Rectal smooth muscle tissue (tissue), 1 donor: ENCODE measurements around the gene CORO2A.

Experiments used
- H3K27ac ChIP-seq: one replicate; pipeline ENCODE4 v1.7.0; 2013; ENCODE audit warnings: low read depth, low read length, inconsistent platforms
- H3K27me3 ChIP-seq: one replicate; pipeline ENCODE4 v1.7.0; 2013; ENCODE audit warnings: low read length; ENCODE audit not compliant: control insufficient read depth, insufficient read depth
- H3K36me3 ChIP-seq: one replicate; pipeline ENCODE4 v1.7.0; 2013; ENCODE audit warnings: low read length; ENCODE audit not compliant: control insufficient read depth, insufficient read depth
- H3K4me1 ChIP-seq: one replicate; pipeline ENCODE4 v1.7.0; 2013; ENCODE audit warnings: low read length; ENCODE audit not compliant: control insufficient read depth, insufficient read depth
- H3K4me3 ChIP-seq: one replicate; pipeline ENCODE4 v1.7.0; 2013; ENCODE audit warnings: low read length
- H3K9ac ChIP-seq: one replicate; pipeline ENCODE4 v1.7.0; 2013; ENCODE audit warnings: low read length

The CORO2A gene

DNA sequence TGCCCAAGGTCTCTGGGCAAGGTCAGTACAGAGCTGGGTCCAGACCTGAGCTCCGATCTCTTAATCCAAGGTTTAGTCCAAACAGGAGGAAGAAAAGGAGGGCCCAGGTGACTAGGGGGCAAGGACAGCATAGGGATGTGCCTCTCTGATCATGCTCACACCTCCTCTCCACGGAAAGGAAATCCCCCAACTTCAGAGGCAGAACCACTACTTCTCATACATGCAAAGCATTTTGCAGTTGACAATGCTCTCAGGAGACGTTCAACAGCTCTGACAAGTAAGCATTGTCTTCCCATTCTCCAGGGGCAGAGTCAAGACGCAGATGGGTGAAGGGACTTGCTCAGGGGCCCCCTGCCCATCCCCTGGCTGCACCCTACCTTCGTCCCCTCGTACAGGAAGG, 8.7 kb upstream of the CORO2A start:
- Histone ChIP-seq H3K27me3 (no peaks in the 10 kb centered on the region), H3K4me1 (no peaks in the 10 kb centered on the region), H3K36me3 (no peaks in the 10 kb centered on the region), H3K4me3 (no peak overlapping the region), H3K9ac (no peak overlapping the region), H3K27ac (no peak overlapping the region)

DNA sequence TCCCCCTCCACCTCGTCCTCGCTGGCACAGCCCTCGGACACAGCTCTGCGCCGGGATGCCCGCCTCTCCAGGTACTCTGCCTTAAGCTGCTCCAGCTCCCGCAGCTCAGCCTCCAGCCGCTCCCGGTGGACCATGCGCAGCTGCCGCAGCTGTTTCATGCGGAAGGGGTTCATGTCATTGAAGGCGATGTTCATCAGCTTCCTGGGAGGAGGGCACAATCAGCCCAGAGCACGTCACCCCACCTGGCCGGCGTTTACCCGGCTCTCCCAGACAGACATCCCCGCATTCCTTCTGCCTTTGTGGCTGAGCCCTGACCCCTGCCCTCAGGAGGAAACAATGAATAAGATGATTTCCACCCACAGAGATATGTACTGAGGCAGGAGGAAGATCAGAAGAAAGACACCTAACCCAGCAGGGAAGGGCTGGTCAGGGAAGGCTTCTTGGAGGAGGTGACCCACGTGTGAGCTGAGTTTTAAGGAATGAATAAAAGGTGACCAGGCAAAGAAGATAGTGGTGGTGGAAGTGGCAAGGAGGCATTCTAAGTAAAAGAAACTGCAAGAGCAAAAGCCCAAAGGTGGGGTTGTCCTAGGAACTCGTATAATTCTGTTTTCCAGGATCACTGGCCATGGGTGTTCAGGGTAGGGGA, 7.1 kb upstream of the CORO2A start:
- no peak overlapping the region for H3K27ac ChIP-seq

DNA sequence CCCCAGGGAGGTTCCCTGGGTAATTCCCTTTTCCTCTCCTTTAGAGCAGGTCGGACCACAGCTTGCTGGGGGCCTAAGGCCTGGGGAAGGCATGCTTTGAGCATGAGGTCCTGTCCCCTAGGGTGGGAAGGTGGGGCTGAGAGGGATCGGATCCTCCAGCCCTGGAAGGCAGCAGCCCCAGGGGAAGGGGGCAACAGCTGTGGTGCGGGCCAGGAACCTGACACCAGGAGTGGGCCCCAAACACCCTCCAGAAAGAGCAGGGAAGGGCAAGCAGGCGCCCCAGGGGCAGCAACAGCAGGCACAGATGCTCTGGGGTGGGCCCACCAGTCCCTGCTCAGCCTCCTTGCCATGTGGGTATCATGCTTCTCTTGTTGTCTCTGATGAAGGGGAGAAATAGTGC, 3.2 kb upstream of the CORO2A start:
- Histone ChIP-seq H3K9ac (no peak overlapping the region), H3K4me1 (no peaks in the 10 kb centered on the region), H3K27ac (no peak overlapping the region), H3K27me3 (no peaks in the 10 kb centered on the region), H3K4me3 (no peak overlapping the region), H3K36me3 (no peaks in the 10 kb centered on the region)

More for the DNA sequence above, 7.1 kb upstream of the CORO2A start:
- Histone ChIP-seq H3K4me3 (no peak overlapping the region), H3K27me3 (no peaks in the 10 kb centered on the region), H3K36me3 (no peaks in the 10 kb centered on the region), H3K9ac (no peak overlapping the region), H3K4me1 (no peaks in the 10 kb centered on the region)

DNA sequence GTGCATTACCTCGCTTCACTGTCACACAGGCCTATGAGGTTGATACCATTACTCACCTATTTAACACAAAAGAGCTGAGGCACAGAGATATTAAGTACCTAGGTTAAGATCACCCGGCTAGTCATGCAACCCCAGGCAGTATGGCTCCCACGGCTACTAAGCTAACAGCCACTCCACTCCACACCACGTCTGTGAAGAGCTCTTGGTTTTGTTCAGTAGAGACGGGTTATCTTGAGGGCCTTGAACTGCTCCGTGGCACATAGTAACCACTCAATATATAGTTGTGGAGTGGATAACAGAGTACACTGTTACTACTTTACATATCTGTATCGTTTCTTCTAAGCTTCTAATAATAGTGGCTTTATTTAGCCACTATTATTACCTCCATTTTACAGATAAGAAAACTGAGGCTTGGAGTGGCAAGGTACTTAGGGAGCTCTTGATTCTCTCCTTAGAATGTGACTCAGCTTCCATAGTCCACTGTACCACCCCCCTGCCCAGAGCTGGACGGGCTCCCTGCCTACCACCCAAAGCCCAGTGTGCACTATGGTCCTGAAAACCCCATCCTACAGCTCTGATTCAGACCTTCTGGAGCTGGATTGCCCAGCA, 1.0 kb upstream of the CORO2A start:
- no peaks in the 10 kb centered on the region for H3K27me3 ChIP-seq
- H3K4me3 ChIP-seq = peak overlapping the region; percentile 88
- H3K4me1 ChIP-seq = no peaks in the 10 kb centered on the region
- no peak overlapping the region for H3K27ac ChIP-seq
- H3K36me3 ChIP-seq = no peaks in the 10 kb centered on the region
- H3K9ac ChIP-seq = peak overlapping the region; percentile 38

DNA sequence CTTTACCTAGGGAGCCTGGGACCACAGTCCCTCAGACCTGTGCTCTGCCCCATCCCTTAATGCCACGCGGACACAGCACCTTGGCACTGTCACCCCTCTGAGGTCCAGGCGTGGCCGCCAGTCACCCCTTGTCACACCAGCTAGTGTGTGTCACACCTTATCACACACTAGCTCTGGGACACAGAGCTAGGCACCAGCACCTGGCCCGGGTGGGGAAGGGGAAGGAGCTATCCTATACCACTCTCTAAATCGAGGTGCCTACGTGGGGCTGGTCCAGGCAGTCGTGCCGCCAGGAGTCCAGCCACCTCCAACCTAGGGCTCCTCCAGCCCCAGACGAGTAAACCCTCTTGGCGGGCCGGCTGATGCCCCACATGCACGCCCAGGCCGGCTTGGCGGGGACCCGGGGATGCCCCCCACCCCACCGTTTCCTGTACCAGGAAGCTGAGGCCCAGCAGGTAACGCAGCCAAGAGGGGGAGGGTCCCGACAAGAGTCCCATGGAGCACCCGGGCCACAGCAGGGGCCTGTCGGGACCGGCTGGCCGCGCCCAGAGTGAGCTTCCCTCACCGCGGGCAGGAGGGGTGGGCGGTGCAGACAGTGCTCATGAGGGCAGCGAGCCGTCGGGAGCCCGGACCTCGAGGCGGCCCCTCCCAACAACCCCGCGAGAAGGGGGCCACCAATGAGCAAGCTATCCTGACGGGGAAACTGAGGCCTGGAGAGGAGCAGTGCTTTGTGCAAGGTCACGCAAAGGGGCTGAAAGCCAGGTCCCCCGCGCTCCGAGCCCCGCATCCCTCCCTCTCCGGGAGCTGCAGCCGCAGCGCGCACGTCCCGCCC, 550 bp downstream of the CORO2A start:
- H3K9ac ChIP-seq = no peak overlapping the region
- no peaks in the 10 kb centered on the region for H3K36me3 ChIP-seq
- no peaks in the 10 kb centered on the region for H3K4me1 ChIP-seq
- H3K4me3 ChIP-seq = peak overlapping the region; percentile 80
- H3K27me3 ChIP-seq = no peaks in the 10 kb centered on the region
- no peak overlapping the region for H3K27ac ChIP-seq

DNA sequence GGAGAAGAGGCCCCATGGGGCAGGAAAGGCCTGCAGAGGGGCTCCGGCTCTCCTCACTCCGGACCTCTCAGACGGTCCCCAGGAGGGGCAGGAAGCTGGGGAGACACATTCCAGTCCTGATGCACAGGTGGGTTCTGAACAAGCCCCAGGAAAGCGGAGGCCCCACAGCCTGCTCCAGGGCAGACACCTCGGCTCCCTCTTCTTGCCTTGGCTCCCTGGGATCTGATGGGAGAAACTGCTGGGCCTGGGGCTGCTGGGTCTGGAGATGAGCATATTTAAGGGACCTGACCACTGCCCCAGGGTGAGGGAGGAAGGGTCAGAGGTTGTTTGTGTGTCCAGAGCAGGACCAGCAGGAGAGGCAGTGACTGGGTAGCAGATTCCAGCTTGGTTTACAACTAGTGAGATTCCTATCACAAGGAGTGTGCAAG, 1.2 kb downstream of the CORO2A start:
- Histone ChIP-seq H3K36me3 (no peaks in the 10 kb centered on the region), H3K4me3 (no peak overlapping the region), H3K9ac (no peak overlapping the region), H3K4me1 (no peaks in the 10 kb centered on the region), H3K27me3 (no peaks in the 10 kb centered on the region), H3K27ac (no peak overlapping the region)

DNA sequence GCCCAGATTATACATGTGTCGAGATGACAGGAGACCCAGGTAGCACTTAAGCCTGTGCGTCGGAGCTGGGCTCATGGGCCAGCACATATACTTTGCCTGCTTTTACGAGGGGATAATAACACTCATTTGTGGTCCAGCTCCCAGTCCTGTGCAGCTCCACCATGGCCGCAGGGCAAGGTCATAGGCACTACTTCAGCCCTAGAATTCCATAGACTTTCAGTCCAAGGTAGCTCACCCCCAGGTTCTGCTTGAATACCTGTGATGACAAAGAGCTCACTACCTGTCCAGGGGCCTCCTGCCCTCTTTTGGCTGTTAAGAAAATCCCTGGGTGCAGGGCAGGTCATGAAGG, 1.7 kb downstream of the CORO2A start:
- no peaks in the 10 kb centered on the region for H3K4me1 ChIP-seq
- H3K27me3 ChIP-seq = no peaks in the 10 kb centered on the region
- H3K36me3 ChIP-seq = no peaks in the 10 kb centered on the region
- H3K27ac ChIP-seq = no peak overlapping the region
- H3K4me3 ChIP-seq = no peak overlapping the region
- no peak overlapping the region for H3K9ac ChIP-seq

DNA sequence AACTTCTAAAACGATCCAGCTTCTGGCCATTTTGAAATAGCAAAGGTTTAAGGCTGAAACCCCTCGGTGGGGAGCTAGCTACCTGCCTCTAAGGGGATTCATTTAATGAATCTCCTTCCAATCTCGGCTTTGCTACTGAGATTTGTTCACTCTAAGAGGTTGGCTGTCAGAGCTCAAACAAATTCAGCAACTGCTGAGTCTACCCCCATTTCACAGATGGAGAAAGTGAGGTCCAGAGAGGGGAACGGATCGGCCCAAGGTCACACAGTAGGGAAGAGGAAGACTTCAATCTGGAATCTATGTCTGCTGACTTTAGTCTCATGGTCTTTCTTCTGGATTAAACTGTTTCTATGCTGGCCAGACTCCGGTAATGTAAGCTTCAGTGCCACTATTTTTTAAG, 3.0 kb downstream of the CORO2A start:
- H3K27ac ChIP-seq = no peak overlapping the region
- no peaks in the 10 kb centered on the region for H3K4me1 ChIP-seq
- no peaks in the 10 kb centered on the region for H3K36me3 ChIP-seq
- H3K9ac ChIP-seq = no peak overlapping the region
- H3K4me3 ChIP-seq = no peak overlapping the region
- H3K27me3 ChIP-seq = no peaks in the 10 kb centered on the region

DNA sequence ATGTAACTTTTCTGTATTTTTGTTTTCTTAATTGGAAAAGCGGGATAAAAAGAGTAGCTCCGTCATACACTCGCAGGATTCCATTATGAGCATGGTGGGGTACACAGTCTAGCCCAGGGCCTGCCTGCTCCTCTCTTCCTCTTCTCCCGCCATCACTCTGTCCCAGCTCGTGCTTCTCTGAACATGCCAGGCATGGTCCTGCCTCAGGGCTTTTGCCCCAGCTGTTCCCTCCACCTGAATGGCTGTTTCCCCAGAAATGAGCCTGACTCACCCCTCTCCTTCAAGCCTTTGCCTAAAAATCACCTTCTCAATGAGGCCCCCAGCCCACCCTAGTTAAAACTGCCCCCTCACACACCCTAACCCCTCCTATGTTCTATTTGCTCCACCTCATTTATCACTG, 4.5 kb downstream of the CORO2A start:
- Histone ChIP-seq H3K27me3 (no peaks in the 10 kb centered on the region), H3K4me3 (no peak overlapping the region), H3K9ac (no peak overlapping the region), H3K4me1 (no peaks in the 10 kb centered on the region), H3K36me3 (no peaks in the 10 kb centered on the region), H3K27ac (no peak overlapping the region)

DNA sequence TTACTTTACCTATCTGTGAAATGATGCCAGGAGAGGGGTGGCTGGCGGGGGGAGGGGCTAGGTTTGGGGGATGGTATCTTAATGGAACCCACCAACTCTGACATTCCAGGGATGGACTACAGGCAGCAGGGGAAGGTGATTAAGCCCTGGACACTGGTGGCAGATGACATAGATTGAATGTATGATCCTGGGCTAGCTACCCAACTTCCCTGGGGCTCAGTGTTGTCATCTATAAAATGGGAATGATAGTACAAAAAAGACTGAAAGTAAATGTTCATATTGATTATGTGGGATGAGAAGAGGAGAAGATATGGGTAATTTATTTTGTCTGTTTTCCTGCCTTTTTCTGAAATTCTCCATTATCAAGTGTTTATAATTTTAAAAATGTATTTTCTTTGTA, 6.2 kb downstream of the CORO2A start:
- no peaks in the 10 kb centered on the region for H3K36me3 ChIP-seq
- no peak overlapping the region for H3K4me3 ChIP-seq
- no peaks in the 10 kb centered on the region for H3K27me3 ChIP-seq
- H3K4me1 ChIP-seq = no peaks in the 10 kb centered on the region
- no peak overlapping the region for H3K9ac ChIP-seq
- H3K27ac ChIP-seq = no peak overlapping the region

DNA sequence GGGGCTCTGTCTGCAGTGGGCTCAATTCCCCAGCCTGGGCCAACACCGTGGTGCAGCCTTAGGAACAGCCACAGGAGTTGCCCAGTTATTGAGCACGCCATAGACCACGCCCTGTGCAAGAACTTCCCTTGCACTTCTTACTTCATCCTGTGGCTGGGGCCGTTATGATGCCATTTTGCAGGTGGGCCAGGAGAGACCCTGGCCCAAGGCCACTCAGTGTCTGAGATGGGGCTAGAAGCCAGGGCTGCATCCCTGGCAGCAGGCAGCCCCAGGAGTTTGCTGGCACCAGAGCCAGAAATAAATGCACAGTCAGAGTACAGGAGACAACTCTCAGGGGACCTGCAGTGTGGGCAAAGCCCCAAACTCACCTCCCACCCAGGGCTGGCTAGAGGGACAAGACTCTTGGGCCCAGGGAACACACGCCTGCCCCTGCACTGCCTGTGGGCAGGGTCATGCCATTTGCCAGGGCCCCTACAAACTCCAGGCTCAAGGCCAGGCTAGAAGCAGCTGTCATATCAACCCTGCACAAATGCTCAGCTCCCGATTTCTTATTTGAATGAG, 6.7 kb downstream of the CORO2A start:
- Histone ChIP-seq H3K36me3 (no peaks in the 10 kb centered on the region), H3K27me3 (no peaks in the 10 kb centered on the region), H3K4me1 (no peaks in the 10 kb centered on the region), H3K9ac (no peak overlapping the region), H3K4me3 (no peak overlapping the region), H3K27ac (no peak overlapping the region)

DNA sequence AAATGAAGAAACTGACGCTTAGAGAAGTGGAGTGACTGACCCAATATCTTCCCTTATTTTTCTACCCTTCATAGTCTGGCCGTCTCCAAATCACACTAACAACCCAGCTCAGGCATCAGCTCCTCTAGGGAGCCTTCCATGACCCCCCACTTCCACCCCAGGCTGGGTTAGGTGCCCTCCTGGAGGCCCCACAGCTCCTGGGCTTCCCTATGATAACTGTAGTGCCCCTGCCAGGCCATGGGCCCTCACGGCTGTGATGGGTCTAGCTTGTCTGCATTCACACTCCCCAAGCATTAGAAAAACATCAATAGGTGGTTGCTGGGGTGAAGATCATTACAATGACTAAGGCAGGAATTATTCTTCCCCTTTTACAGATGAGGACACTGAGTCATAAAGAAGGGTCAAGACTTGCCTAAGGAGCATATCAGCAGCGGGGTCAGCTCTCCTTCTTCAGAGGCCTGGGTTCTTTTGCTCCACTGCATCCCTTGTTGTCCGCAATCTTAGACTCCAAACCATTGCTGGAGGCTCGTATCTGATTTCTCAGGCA, 7.3 kb downstream of the CORO2A start:
- no peaks in the 10 kb centered on the region for H3K4me1 ChIP-seq

More for the DNA sequence above, 7.3 kb downstream of the CORO2A start:
- no peaks in the 10 kb centered on the region for H3K36me3 ChIP-seq
- H3K27ac ChIP-seq = no peak overlapping the region
- no peak overlapping the region for H3K9ac ChIP-seq
- no peaks in the 10 kb centered on the region for H3K27me3 ChIP-seq
- H3K4me3 ChIP-seq = no peak overlapping the region
